ENCODE data around the gene SRC. TPM values are rescaled to one million over a fixed set of nuclear protein-coding genes. Genes with fewer than 3 reads are reported as not detected.

The SRC gene
- total and polyA plus RNA-seq, 2 experiments from 2014 or later, result 8.0 to 25.9 TPM

- TF ChIP-seq ZNF462 (CRISPR knock-in tag; IDR thresholded peaks at IDR 0.05) (no peak), ETS1 (IDR thresholded peaks at IDR 0.05) (no peak), EZH2 (IDR thresholded peaks at IDR 0.05; ENCODE audit: low read depth, unreplicated experiment) (no peak), JUNB (IDR thresholded peaks at IDR 0.05; ENCODE audit: unreplicated experiment) (no peak), POLR2AphosphoS5 (IDR thresholded peaks at IDR 0.05; ENCODE audit: low read depth) (no peak), CREB1 (CRISPR knock-in tag; IDR thresholded peaks at IDR 0.05; ENCODE audit: low read depth) (no peak), STAT1 (IDR thresholded peaks at IDR 0.05; ENCODE audit: unreplicated experiment) (no peak), EZH2phosphoT487 (IDR thresholded peaks at IDR 0.05; ENCODE audit: unreplicated experiment) (no peak)
Measured at GRCh38 chr20:37314617-37315016, 31.3 kb upstream of the SRC start (continued).

GRCh38 chr20:37315021-37315451 lies 30.9 kb upstream of the SRC start:
- peaks cover 8% of the 10 kb centered on the region; the same call in 1 of the 2 replicates for H4K20me1 ChIP-seq (replicated peaks; ENCODE audit: insufficient read depth)
- 0 out of 2 replicates have a peak, but pooled peaks cover 6% of the 10 kb centered on the region for H3F3A ChIP-seq (replicated peaks; ENCODE audit: low read depth)
- peaks cover 8% of the 10 kb centered on the region; the same call in 2 of the 3 replicates for H3K36me3 Mint-ChIP-seq (ENCODE audit: low read depth)
- H3K4me1 Mint-ChIP-seq, result peaks cover 43% of the 10 kb centered on the region
- DNase-seq (ENCODE audit: low spot score) (no peak), ATAC-seq (no peak)
- H3K27me3 ChIP-seq (ENCODE audit: insufficient read depth), result no peaks in the 10 kb centered on the region
- no peaks in the 10 kb centered on the region for H3K9me2 ChIP-seq (ENCODE audit: insufficient read depth)
- no peak overlapping the region for H2AFZ ChIP-seq
- no peaks in the 10 kb centered on the region for H3K9me3 Mint-ChIP-seq
- no peaks in the 10 kb centered on the region; the same call in 1 of the 2 replicates for H3K36me3 ChIP-seq (ENCODE audit: insufficient read depth)
- H3K27me3 Mint-ChIP-seq (ENCODE audit: insufficient read depth, low read depth, poor library complexity), result peaks cover 7% of the 10 kb centered on the region
- 0 out of 2 replicates have a peak overlapping the region, but pooled peaks have one; percentile 24 for H3K27ac Mint-ChIP-seq
- H3K27ac ChIP-seq (ENCODE audit: low read depth), result no peak overlapping the region
- H3K4me3 Mint-ChIP-seq, result no peak overlapping the region
- no peaks in the 10 kb centered on the region; the same call in 1 of the 2 replicates for H3K79me2 ChIP-seq (replicated peaks; ENCODE audit: insufficient read depth)
- H3K4me3 ChIP-seq, result no peak overlapping the region
- H3K4me1 ChIP-seq (ENCODE audit: insufficient read depth), result peaks cover 19% of the 10 kb centered on the region
- H3K4me2 ChIP-seq, result no peak overlapping the region
- TF ChIP-seq ZNF114 (CRISPR knock-in tag; IDR thresholded peaks at IDR 0.05) (no peak), EZH2 (IDR thresholded peaks at IDR 0.05; ENCODE audit: low read depth, unreplicated experiment) (no peak), CREB1 (CRISPR knock-in tag; IDR thresholded peaks at IDR 0.05; ENCODE audit: low read depth) (no peak), NANOG (IDR thresholded peaks at IDR 0.05; ENCODE audit: borderline replicate concordance) (no peak), JUNB (IDR thresholded peaks at IDR 0.05; ENCODE audit: unreplicated experiment) (no peak)
